Spleen (tissue), 7 donors: ENCODE results near the gene TUBGCP6.
"Not testable (repeated sequence)": the region's sequence is repeated elsewhere in the genome, so short reads cannot be mapped to it uniquely, and the experiment has no call there.

ENCODE experiments used
- POLR2A ChIP-seq, 3 donors: fragments of 450-650 bp; IDR thresholded peaks; one replicate each; pipeline ENCODE4 v1.5.1; 2017; ENCODE audit warnings: antibody characterized with exemption in 3 of 3, mild to moderate bottlenecking in 1 of 3
- TF ChIP-seq, protein P1 (sequence below), 11 experiments: fragments of 200-600 bp in 7 of 11; fragments of 450-650 bp in 4 of 11; sonication (generic) in 4 of 11; IDR thresholded peaks in 8 of 11; conservative IDR thresholded peaks in 3 of 11; 1 replicate in 7 of 11; 2 replicates in 4 of 11; pipeline versions ENCODE4 v1.4.0 to v1.8.0; 2016 to 2021; ENCODE audit warnings: antibody characterized with exemption in 11 of 11, inconsistent platforms in 4 of 11, mild to moderate bottlenecking in 1 of 11
- donor health status: DM: no; HTN: no; CAD: no; lungs with moderate emphysema.
- donor health status: DM: no; HTN: no; CAD: no.
- donor health status: DM: no; HTN: no; CAD: no.

DNA sequence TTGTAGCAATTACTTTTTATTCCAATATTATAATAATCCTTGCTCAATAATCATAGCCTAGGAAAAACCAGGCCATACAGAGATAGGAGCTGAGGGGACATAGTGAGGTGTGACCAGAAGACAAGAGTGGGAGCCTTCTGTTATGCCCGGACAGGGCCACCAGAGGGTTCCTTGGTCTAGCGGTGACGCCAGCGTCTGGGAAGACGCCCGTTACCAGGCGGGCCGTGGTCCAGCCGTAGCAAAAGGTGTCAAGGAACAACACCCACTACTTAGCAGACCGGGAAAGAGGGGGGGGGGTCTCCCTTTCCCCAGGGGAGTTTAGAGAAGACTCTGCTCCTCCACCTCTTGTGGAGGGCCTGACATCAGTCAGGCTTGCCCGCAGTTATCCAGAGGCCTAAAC, 28.5 kb upstream of the TUBGCP6 start:
- not testable (repeated sequence) for TF ChIP-seq POLR2A (IDR thresholded peaks at IDR 0.05)
- TF ChIP-seq, protein P1, sequence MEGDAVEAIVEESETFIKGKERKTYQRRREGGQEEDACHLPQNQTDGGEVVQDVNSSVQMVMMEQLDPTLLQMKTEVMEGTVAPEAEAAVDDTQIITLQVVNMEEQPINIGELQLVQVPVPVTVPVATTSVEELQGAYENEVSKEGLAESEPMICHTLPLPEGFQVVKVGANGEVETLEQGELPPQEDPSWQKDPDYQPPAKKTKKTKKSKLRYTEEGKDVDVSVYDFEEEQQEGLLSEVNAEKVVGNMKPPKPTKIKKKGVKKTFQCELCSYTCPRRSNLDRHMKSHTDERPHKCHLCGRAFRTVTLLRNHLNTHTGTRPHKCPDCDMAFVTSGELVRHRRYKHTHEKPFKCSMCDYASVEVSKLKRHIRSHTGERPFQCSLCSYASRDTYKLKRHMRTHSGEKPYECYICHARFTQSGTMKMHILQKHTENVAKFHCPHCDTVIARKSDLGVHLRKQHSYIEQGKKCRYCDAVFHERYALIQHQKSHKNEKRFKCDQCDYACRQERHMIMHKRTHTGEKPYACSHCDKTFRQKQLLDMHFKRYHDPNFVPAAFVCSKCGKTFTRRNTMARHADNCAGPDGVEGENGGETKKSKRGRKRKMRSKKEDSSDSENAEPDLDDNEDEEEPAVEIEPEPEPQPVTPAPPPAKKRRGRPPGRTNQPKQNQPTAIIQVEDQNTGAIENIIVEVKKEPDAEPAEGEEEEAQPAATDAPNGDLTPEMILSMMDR (IDR thresholded peaks at IDR 0.05 in 8 of 11, conservative IDR thresholded peaks at IDR 0.05 in 3 of 11): not testable (repeated sequence)
